Osteoblast (primary cell): ENCODE measurements around the gene ITGA4. TPM values are rescaled to one million over a fixed set of nuclear protein-coding genes. Genes with fewer than 3 reads are reported as not detected.

Experiments used
- DNase-seq: peaks from one replicate; pipeline ENCODE4 v3.0.0; 2011; ENCODE audit warnings: low spot score, mixed read lengths; ENCODE audit not compliant: insufficient read length; ENCODE audit errors: missing footprints
- H2AFZ ChIP-seq: 2 replicates; pipeline ENCODE4 v1.6.0; 2011; ENCODE audit warnings: mild to moderate bottlenecking, low read length
- H3K27ac ChIP-seq: 2 replicates; pipeline ENCODE4 v1.5.1; 2011; ENCODE audit warnings: mild to moderate bottlenecking, low read depth, low read length, moderate library complexity
- H3K27me3 ChIP-seq: 2 replicates; pipeline ENCODE4 v1.6.0; 2012; ENCODE audit warnings: mild to moderate bottlenecking, control low read depth, inconsistent platforms, low read length, moderate library complexity; ENCODE audit not compliant: insufficient read depth
- H3K36me3 ChIP-seq: 2 replicates; pipeline ENCODE4 v1.5.1; 2011; ENCODE audit warnings: mild to moderate bottlenecking, low read length, control low read depth, moderate library complexity; ENCODE audit not compliant: insufficient read depth
- H3K4me1 ChIP-seq: 2 replicates; pipeline ENCODE4 v1.5.1; 2011; ENCODE audit warnings: mild to moderate bottlenecking, low read length, control low read depth, moderate library complexity; ENCODE audit not compliant: insufficient read depth
- H3K4me2 ChIP-seq: 2 replicates; pipeline ENCODE4 v1.6.0; 2011; ENCODE audit warnings: mild to moderate bottlenecking, low read length; ENCODE audit not compliant: insufficient read depth
- H3K4me3 ChIP-seq: fragments of 200-600 bp; sonication (generic); 3 replicates; pipeline ENCODE4 v1.5.1; 2012; ENCODE audit warnings: mild to moderate bottlenecking, low read length, inconsistent platforms; ENCODE audit not compliant: insufficient read depth
- H3K79me2 ChIP-seq: 2 replicates; pipeline ENCODE4 v1.6.0; 2012; ENCODE audit warnings: mild to moderate bottlenecking, low read length, control low read depth, inconsistent platforms; ENCODE audit not compliant: insufficient read depth
- H3K9me3 ChIP-seq: 2 replicates; pipeline ENCODE4 v1.5.1; 2011; ENCODE audit warnings: low read depth, low read length, control low read depth
- H4K20me1 ChIP-seq: 2 replicates; pipeline ENCODE4 v1.6.0; 2012; ENCODE audit warnings: mild to moderate bottlenecking, low read length, control low read depth; ENCODE audit not compliant: insufficient read depth
- CTCF ChIP-seq: IDR thresholded peaks from 2 replicates; pipeline ENCODE4 v1.5.1; 2011; ENCODE audit warnings: mild to moderate bottlenecking, low read depth, low read length, moderate library complexity; ENCODE audit errors: extremely low read depth
- total RNA-seq: library from RNA; depleted of rRNA; stranded (reverse); fragments of >200 nt; gene quantifications from 2 replicates; pipeline ENCODE4 v1.2.3, GENCODE V29; 2012

The ITGA4 gene
- total RNA-seq, 1 donor, result 9.0 TPM

GRCh38 chr2:181576431-181576830, 119.2 kb downstream of the ITGA4 start:
- no peak overlapping the region for H3K4me3 ChIP-seq
- no peak overlapping the region for H3K4me2 ChIP-seq
- TF ChIP-seq CTCF, result no peak
- H3K27ac ChIP-seq, result no peak overlapping the region
- no peaks in the 10 kb centered on the region for H3K9me3 ChIP-seq
- peaks cover 4% of the 10 kb centered on the region for H3K27me3 ChIP-seq
- H2AFZ ChIP-seq, result no peak overlapping the region
- no peaks in the 10 kb centered on the region for H3K36me3 ChIP-seq
- H3K79me2 ChIP-seq, result no peaks in the 10 kb centered on the region
- H4K20me1 ChIP-seq, result no peaks in the 10 kb centered on the region
- no peaks in the 10 kb centered on the region for H3K4me1 ChIP-seq
- no peak for DNase-seq

- TF ChIP-seq CTCF, result no peak
- Histone ChIP-seq H2AFZ (no peak overlapping the region), H3K9me3 (no peaks in the 10 kb centered on the region), H3K4me1 (no peaks in the 10 kb centered on the region), H3K27ac (no peak overlapping the region), H3K36me3 (no peaks in the 10 kb centered on the region), H3K27me3 (peaks cover 4% of the 10 kb centered on the region), H3K4me2 (no peak overlapping the region), H3K4me3 (no peak overlapping the region), H3K79me2 (no peaks in the 10 kb centered on the region), H4K20me1 (no peaks in the 10 kb centered on the region)
- no peak for DNase-seq
Measured at GRCh38 chr2:181578829-181579228, 121.6 kb downstream of the ITGA4 start.

GRCh38 chr2:181581534-181581933, 124.3 kb downstream of the ITGA4 start:
- Histone ChIP-seq H3K27me3 (no peaks in the 10 kb centered on the region), H3K27ac (no peak overlapping the region), H3K4me3 (no peak overlapping the region), H3K79me2 (no peaks in the 10 kb centered on the region), H3K36me3 (no peaks in the 10 kb centered on the region), H3K4me2 (no peak overlapping the region), H3K9me3 (no peaks in the 10 kb centered on the region), H3K4me1 (no peaks in the 10 kb centered on the region), H4K20me1 (no peaks in the 10 kb centered on the region), H2AFZ (no peak overlapping the region)
- no peak for DNase-seq
- TF ChIP-seq CTCF, result no peak

GRCh38 chr2:181585732-181586131, 128.5 kb downstream of the ITGA4 start:
- Histone ChIP-seq H3K27me3 (no peaks in the 10 kb centered on the region), H3K4me1 (no peaks in the 10 kb centered on the region), H3K9me3 (no peaks in the 10 kb centered on the region), H3K36me3 (no peaks in the 10 kb centered on the region), H4K20me1 (no peaks in the 10 kb centered on the region), H3K4me3 (no peak overlapping the region), H3K27ac (no peak overlapping the region), H3K4me2 (no peak overlapping the region), H3K79me2 (no peaks in the 10 kb centered on the region), H2AFZ (no peak overlapping the region)
- TF ChIP-seq CTCF, result no peak
- no peak for DNase-seq

Other genes starting within 250 kb of the ITGA4 start
- under 0.01 TPM in 1 of 2 replicates, not detected in the other for gene CERKL, start 199.7 kb downstream of the ITGA4 start, total RNA-seq
- not detected in 2 replicates for gene NEUROD1, start 223.1 kb downstream of the ITGA4 start, total RNA-seq